Smooth muscle cell (in vitro differentiated cells): ENCODE measurements around the gene ST7L. TPM values are rescaled to one million over a fixed set of nuclear protein-coding genes. Genes with fewer than 3 reads are reported as not detected.

ENCODE experiments used
- DNase-seq: peaks from one replicate; lab custom pipeline; 2025; ENCODE audit not compliant: unreplicated experiment; lab: John Stamatoyannopoulos, UW
- H2AFZ ChIP-seq: fragments of 200-600 bp; sonication (generic); 2 replicates; pipeline ENCODE4 v1.6.0; 2016; ENCODE audit warnings: antibody characterized with exemption, low read depth, mild to moderate bottlenecking
- H3F3A ChIP-seq: fragments of 200-600 bp; sonication (generic); 2 replicates; pipeline ENCODE4 v1.6.0; 2017; ENCODE audit warnings: antibody characterized with exemption, low read depth
- H3K27ac ChIP-seq: fragments of 200-600 bp; sonication (generic); 2 replicates; pipeline ENCODE4 v1.5.1; 2016; ENCODE audit warnings: low read depth, mild to moderate bottlenecking
- H3K27me3 ChIP-seq: fragments of 200-600 bp; sonication (generic); 2 replicates; pipeline ENCODE4 v1.6.1; 2016; ENCODE audit warnings: low read depth, mild to moderate bottlenecking
- H3K36me3 ChIP-seq: fragments of 200-600 bp; sonication (generic); 2 replicates; pipeline ENCODE4 v1.5.1; 2016; ENCODE audit warnings: low read depth
- H3K4me1 ChIP-seq: fragments of 200-600 bp; sonication (generic); 2 replicates; pipeline ENCODE4 v1.5.1; 2016; ENCODE audit warnings: low read depth
- H3K4me2 ChIP-seq: fragments of 200-600 bp; sonication (generic); 2 replicates; pipeline ENCODE4 v1.6.0; 2016; ENCODE audit warnings: mild to moderate bottlenecking
- H3K4me3 ChIP-seq: fragments of 200-600 bp; sonication (generic); 2 replicates; pipeline ENCODE4 v1.5.1; 2016; ENCODE audit warnings: mild to moderate bottlenecking
- H3K79me2 ChIP-seq: fragments of 200-600 bp; sonication (generic); 2 replicates; pipeline ENCODE4 v1.6.0; 2016; ENCODE audit warnings: low read depth, mild to moderate bottlenecking
- H3K9ac ChIP-seq: fragments of 200-600 bp; sonication (generic); 2 replicates; pipeline ENCODE4 v1.6.0; 2016; ENCODE audit warnings: low read depth
- H3K9me3 ChIP-seq: fragments of 200-600 bp; sonication (generic); replicated peaks from 2 replicates; pipeline ENCODE4 v1.5.1; 2016; ENCODE audit warnings: low read depth
- H4K20me1 ChIP-seq: fragments of 200-600 bp; sonication (generic); 2 replicates; pipeline ENCODE4 v1.6.0; 2016; ENCODE audit warnings: low read depth
- CTCF ChIP-seq: fragments of 200-600 bp; sonication (generic); IDR thresholded peaks from 2 replicates; pipeline ENCODE4 v1.5.1; 2017; ENCODE audit warnings: borderline replicate concordance, mild to moderate bottlenecking, antibody characterized with exemption; ENCODE audit not compliant: insufficient read depth, poor library complexity, severe bottlenecking
- WGBS: methylation state at CpG from one replicate; pipeline ENCODE4 v1.1.7; 2016; ENCODE audit warnings: low lambda C conversion rate; 5-methylcytosine and 5-hydroxymethylcytosine counted together
- polyA plus RNA-seq: library from polyadenylated mRNA; unstranded; fragments of >200 nt; fragmentation: Nextera tagmentation; extraction: Ambion mirVana; gene quantifications from 2 replicates; pipeline ENCODE4 v1.2.1, GENCODE V29; 2016
- total RNA-seq: library from RNA; depleted of rRNA; stranded (reverse); fragments of >200 nt; gene quantifications from 2 replicates; pipeline ENCODE4 v1.2.3, GENCODE V29; 2014

ST7L gene
- total and polyA plus RNA-seq, 2 experiments from 2014 or later = 11.8 to 28.0 TPM

- peaks cover 74% of the 10 kb centered on the region for H3K27me3 ChIP-seq
Measured at GRCh38 chr1:112505400-112505785, 113.5 kb downstream of the ST7L start.

GRCh38 chr1:112504661-112505399 is 114.1 kb downstream of the ST7L start:
- Histone ChIP-seq H3K4me2 (no peak overlapping the region), H3K27me3 (peaks cover 73% of the 10 kb centered on the region)

More at GRCh38 chr1:112505400-112505785, 113.5 kb downstream of the ST7L start:
- Histone ChIP-seq H4K20me1 (no peaks in the 10 kb centered on the region), H2AFZ (no peak overlapping the region), H3F3A (no peaks in the 10 kb centered on the region), H3K9ac (no peak overlapping the region), H3K9me3 (no peaks in the 10 kb centered on the region), H3K4me2 (no peak overlapping the region), H3K27ac (no peak overlapping the region), H3K4me3 (no peak overlapping the region), H3K79me2 (no peaks in the 10 kb centered on the region), H3K4me1 (peaks cover 21% of the 10 kb centered on the region), H3K36me3 (no peaks in the 10 kb centered on the region)
- TF ChIP-seq CTCF = no peak
- DNase-seq = no peak
- WGBS = 91% methylated on average over 1 of the region's 1 CpG

GRCh38 chr1:112504001-112504660 is 114.8 kb downstream of the ST7L start:
- no peaks in the 10 kb centered on the region for H4K20me1 ChIP-seq
- no peak overlapping the region for H3K4me2 ChIP-seq
- no peak for TF ChIP-seq CTCF
- no peaks in the 10 kb centered on the region for H3F3A ChIP-seq
- H3K4me3 ChIP-seq = no peak overlapping the region
- no peak overlapping the region for H2AFZ ChIP-seq
- H3K79me2 ChIP-seq = no peaks in the 10 kb centered on the region
- WGBS = 78% methylated on average over 10 of the region's 11 CpGs
- peaks cover 18% of the 10 kb centered on the region for H3K4me1 ChIP-seq
- H3K27me3 ChIP-seq = peaks cover 66% of the 10 kb centered on the region
- H3K9ac ChIP-seq = no peak overlapping the region
- no peaks in the 10 kb centered on the region for H3K9me3 ChIP-seq
- DNase-seq = no peak
- H3K36me3 ChIP-seq = no peaks in the 10 kb centered on the region
- no peak overlapping the region for H3K27ac ChIP-seq

More at GRCh38 chr1:112504661-112505399, 114.1 kb downstream of the ST7L start:
- H3K79me2 ChIP-seq = no peaks in the 10 kb centered on the region
- 60% methylated on average over 6 of the region's 6 CpGs for WGBS
- no peak for DNase-seq
- H3K9ac ChIP-seq = no peak overlapping the region
- no peak overlapping the region for H3K27ac ChIP-seq
- H3K36me3 ChIP-seq = no peaks in the 10 kb centered on the region
- no peaks in the 10 kb centered on the region for H3K9me3 ChIP-seq
- no peak overlapping the region for H2AFZ ChIP-seq
- peaks cover 18% of the 10 kb centered on the region for H3K4me1 ChIP-seq
- no peaks in the 10 kb centered on the region for H4K20me1 ChIP-seq
- no peaks in the 10 kb centered on the region for H3F3A ChIP-seq
- H3K4me3 ChIP-seq = no peak overlapping the region
- no peak for TF ChIP-seq CTCF
